GM12878 (cell line): ENCODE measurements around the gene INO80.

Experiments used
- BCLAF1 ChIP-seq: fragments of 450-650 bp; IDR thresholded peaks from 2 replicates; pipeline ENCODE4 v1.6.1; 2017; ENCODE audit warnings: antibody characterized with exemption, mild to moderate bottlenecking, moderate library complexity
- EZH2 ChIP-seq: IDR thresholded peaks from 2 replicates; pipeline ENCODE4 v1.6.1; 2012; ENCODE audit warnings: low read depth, mild to moderate bottlenecking, control low read depth, inconsistent platforms, low read length, borderline replicate concordance; ENCODE audit not compliant: control insufficient read depth
- ZNF384 ChIP-seq: IDR thresholded peaks from 2 replicates; pipeline ENCODE4 v1.6.1; 2012; ENCODE audit warnings: low read depth, mild to moderate bottlenecking, low read length, improper control_type of control experiment, borderline replicate concordance

- TF ChIP-seq EZH2 (no peak), BCLAF1 (no peak), ZNF384 (no peak)
These were observed 38.0 kb downstream of the INO80 start for GRCh38 chr15:41078125-41078524.
